SK-N-SH treated with all-trans-retinoic acid at 6 μM for 48 hours (cell line): ENCODE results near the gene OR5K2.

ENCODE experiments used
- ATAC-seq: fragments of 200-7000 bp; cut with Tn5 transposase; 3 replicates; pipeline ENCODE4 v1.9.1; 2020; ENCODE audit warnings: mild to moderate bottlenecking, moderate library complexity
- ARNTL ChIP-seq: fragments of 450-650 bp; formaldehyde crosslinking; IDR thresholded peaks from 2 replicates; pipeline ENCODE4 v1.5.0; 2020; ENCODE audit warnings: low read depth, mild to moderate bottlenecking, moderate library complexity, borderline replicate concordance
- BACH2 ChIP-seq: fragments of 250-450 bp; sonication (Bioruptor Pico); IDR thresholded peaks from 2 replicates; pipeline ENCODE4 v1.9.0; 2021; ENCODE audit warnings: mild to moderate bottlenecking, borderline replicate concordance
- ESRRG ChIP-seq: fragments of 250-450 bp; sonication (Bioruptor Pico); IDR thresholded peaks from 2 replicates; pipeline ENCODE4 v1.6.1; 2021; ENCODE audit warnings: mild to moderate bottlenecking
- GLIS3 ChIP-seq: fragments of 250-450 bp; sonication (Bioruptor Pico); IDR thresholded peaks from 2 replicates; pipeline ENCODE4 v1.5.0; 2020; ENCODE audit warnings: mild to moderate bottlenecking, moderate library complexity
- OSR1 ChIP-seq: fragments of 250-450 bp; sonication (Bioruptor Pico); IDR thresholded peaks from 2 replicates; pipeline ENCODE4 v1.8.0; 2022; ENCODE audit warnings: moderate library complexity, mild to moderate bottlenecking, inconsistent platforms
- PPARA ChIP-seq: fragments of 250-450 bp; sonication (Bioruptor Pico); IDR thresholded peaks from 2 replicates; pipeline ENCODE4 v1.5.0; 2020; ENCODE audit warnings: mild to moderate bottlenecking, borderline replicate concordance
- RARB ChIP-seq: fragments of 250-450 bp; sonication (Bioruptor Pico); IDR thresholded peaks from 2 replicates; pipeline ENCODE4 v1.8.0; 2021; ENCODE audit warnings: mild to moderate bottlenecking, moderate library complexity
- SNAI2 ChIP-seq: fragments of 250-450 bp; sonication (Bioruptor Pico); IDR thresholded peaks from 2 replicates; pipeline ENCODE4 v1.5.0; 2020; ENCODE audit warnings: mild to moderate bottlenecking, moderate library complexity
- TCF4 ChIP-seq: fragments of 250-450 bp; sonication (Bioruptor Pico); IDR thresholded peaks from 2 replicates; pipeline ENCODE4 v1.8.0; 2021; ENCODE audit warnings: mild to moderate bottlenecking, moderate library complexity, borderline replicate concordance
- TOX ChIP-seq: fragments of 250-450 bp; sonication (Bioruptor Pico); IDR thresholded peaks from 2 replicates; pipeline ENCODE4 v1.8.0; 2021; ENCODE audit warnings: mild to moderate bottlenecking, moderate library complexity, borderline replicate concordance
- ZC3H10 ChIP-seq: fragments of 250-450 bp; sonication (Bioruptor Pico); IDR thresholded peaks from 2 replicates; pipeline ENCODE4 v1.5.1; 2021; ENCODE audit warnings: mild to moderate bottlenecking, moderate library complexity
- ZFP3 ChIP-seq: fragments of 250-450 bp; sonication (Bioruptor Pico); IDR thresholded peaks from 2 replicates; pipeline ENCODE4 v1.5.0; 2020; ENCODE audit warnings: mild to moderate bottlenecking, moderate library complexity
- ZNF565 ChIP-seq: fragments of 450-650 bp; formaldehyde crosslinking; conservative IDR thresholded peaks from 2 replicates; pipeline ENCODE4 v1.5.0; 2020; ENCODE audit warnings: low read depth, mild to moderate bottlenecking, moderate library complexity
- ZNF70 ChIP-seq: fragments of 450-650 bp; formaldehyde crosslinking; IDR thresholded peaks from 2 replicates; pipeline ENCODE4 v1.5.0; 2020; ENCODE audit warnings: mild to moderate bottlenecking, moderate library complexity
- ZNF8 ChIP-seq: fragments of 450-650 bp; formaldehyde crosslinking; IDR thresholded peaks from 2 replicates; pipeline ENCODE4 v1.5.0; 2020; ENCODE audit warnings: mild to moderate bottlenecking, moderate library complexity
- TF ChIP-seq, protein P1 (sequence below): fragments of 250-450 bp; sonication (Bioruptor Pico); IDR thresholded peaks from 2 replicates; pipeline ENCODE4 v1.8.0; 2021; ENCODE audit warnings: low read depth, mild to moderate bottlenecking, moderate library complexity, borderline replicate concordance
- TF ChIP-seq, protein P2 (sequence below): fragments of 250-450 bp; sonication (Bioruptor Pico); IDR thresholded peaks from 2 replicates; pipeline ENCODE4 v1.5.1; 2020; ENCODE audit warnings: low read depth, mild to moderate bottlenecking, moderate library complexity
- TF ChIP-seq, protein P3 (sequence below): fragments of 250-450 bp; sonication (Bioruptor Pico); IDR thresholded peaks from 2 replicates; pipeline ENCODE4 v1.5.1; 2021; ENCODE audit warnings: mild to moderate bottlenecking, moderate library complexity

OR5K2 gene

DNA sequence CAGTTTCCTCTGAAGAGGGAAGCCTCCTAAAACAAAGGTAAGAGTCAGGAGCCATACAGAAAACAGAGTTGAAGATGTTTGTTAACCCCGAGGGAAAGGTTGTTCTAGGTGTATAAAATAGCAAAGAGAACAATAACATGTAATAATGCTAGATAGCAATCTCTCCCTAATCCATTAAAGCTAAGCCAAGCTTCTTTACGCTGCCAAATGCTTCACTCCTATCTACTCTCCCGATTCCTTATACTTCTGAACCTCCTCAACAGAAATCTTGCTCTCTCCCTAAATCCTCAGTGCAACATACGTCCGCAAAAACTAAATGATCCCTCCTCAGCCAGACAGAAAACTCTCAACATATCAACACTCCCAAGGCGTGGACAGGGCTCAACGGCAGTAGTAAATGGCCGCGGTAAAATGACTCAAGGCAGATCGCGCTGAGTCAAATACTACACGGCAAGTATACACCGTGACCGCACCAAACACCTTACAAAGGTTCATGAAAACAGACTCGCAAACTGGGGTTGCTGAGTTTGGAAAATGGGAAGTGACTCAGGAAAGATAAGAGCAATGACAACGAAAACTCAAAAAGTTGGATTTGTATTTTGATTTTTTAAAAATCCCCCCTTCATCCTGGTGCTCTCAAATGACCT is 24.5 kb downstream of the OR5K2 start (continued):
- TF ChIP-seq ZNF565 = no peak

DNA sequence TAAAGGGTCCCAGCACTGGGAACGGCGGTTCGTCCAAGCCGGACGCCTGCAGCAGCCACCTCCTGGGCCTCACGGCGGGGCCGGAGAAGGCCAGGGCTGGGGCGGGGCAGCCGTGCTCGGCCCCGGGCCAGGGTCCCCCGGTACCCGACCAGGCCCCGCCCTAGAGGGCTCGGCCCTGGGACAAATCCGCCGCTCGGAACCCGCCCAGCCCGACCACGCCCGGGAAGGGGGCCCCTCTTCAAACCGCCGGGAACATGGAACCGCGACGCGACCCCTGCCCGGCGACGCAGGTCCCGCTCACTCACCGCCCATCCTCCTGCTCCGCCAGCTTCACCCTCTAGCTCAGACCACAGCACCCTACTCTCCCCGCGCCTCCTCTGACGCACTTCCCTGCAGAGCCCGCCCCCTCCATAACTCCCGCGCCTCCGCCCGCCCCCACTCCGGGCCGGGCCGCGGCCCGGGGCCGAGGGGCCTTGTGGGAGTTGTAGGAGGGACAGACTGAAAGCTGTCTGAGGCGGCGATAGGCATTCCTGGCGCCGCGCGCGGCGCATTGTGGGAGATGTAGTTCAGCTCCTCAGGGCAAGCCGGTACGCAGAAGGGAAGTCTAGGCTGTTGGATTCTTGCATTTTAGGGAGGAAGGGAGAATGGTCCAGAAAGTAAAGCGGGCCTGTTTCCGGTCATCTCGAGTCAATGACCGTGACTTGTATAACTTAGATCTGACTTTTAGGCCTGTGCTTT is 25.2 kb downstream of the OR5K2 start, which contains the start of gene CLDND1:
Gene CLDND1 (minus strand): TSS at position 359 of the 738 bp plus-strand sequence. CDS start 1,478 bp downstream, outside the sequence.
- peak; percentile 99 for ATAC-seq
- TF ChIP-seq ZC3H10 (CRISPR knock-in tag) (peak; percentile 28; the same call in 1 of the 2 replicates), ESRRG (CRISPR knock-in tag) (0 out of 2 replicates have a peak, but pooled peaks have one; percentile 27), ZFP3 (CRISPR knock-in tag) (peak; percentile 92)
- TF ChIP-seq, protein P1, sequence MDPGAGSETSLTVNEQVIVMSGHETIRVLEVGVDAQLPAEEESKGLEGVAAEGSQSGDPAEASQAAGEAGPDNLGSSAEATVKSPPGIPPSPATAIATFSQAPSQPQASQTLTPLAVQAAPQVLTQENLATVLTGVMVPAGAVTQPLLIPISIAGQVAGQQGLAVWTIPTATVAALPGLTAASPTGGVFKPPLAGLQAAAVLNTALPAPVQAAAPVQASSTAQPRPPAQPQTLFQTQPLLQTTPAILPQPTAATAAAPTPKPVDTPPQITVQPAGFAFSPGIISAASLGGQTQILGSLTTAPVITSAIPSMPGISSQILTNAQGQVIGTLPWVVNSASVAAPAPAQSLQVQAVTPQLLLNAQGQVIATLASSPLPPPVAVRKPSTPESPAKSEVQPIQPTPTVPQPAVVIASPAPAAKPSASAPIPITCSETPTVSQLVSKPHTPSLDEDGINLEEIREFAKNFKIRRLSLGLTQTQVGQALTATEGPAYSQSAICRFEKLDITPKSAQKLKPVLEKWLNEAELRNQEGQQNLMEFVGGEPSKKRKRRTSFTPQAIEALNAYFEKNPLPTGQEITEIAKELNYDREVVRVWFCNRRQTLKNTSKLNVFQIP = no peak
- TF ChIP-seq, all 23 proteins: peak for 3

DNA sequence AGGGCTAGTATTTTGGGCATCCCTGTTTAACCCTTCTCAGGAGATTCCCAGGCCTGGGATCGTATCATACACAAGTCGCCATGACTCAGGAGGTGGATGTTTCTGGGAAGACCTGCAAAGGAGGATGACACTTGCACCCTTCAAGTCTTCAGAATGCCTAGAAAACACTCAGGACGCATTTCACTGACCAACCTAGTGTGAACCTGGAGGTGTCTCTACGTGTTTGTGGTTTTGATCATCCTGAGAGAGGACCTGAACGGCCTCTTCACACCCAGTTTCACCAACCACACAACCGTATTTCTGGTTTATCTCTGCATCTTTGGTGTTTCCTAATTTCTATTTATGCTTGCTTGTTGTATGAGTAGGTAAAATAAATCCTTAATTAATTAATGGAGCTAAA is 28.0 kb downstream of the OR5K2 start:
- no peak for ATAC-seq
- TF ChIP-seq PPARA (CRISPR knock-in tag) (no peak), ZNF8 (CRISPR knock-in tag) (no peak)
- TF ChIP-seq, protein P1 = no peak

DNA sequence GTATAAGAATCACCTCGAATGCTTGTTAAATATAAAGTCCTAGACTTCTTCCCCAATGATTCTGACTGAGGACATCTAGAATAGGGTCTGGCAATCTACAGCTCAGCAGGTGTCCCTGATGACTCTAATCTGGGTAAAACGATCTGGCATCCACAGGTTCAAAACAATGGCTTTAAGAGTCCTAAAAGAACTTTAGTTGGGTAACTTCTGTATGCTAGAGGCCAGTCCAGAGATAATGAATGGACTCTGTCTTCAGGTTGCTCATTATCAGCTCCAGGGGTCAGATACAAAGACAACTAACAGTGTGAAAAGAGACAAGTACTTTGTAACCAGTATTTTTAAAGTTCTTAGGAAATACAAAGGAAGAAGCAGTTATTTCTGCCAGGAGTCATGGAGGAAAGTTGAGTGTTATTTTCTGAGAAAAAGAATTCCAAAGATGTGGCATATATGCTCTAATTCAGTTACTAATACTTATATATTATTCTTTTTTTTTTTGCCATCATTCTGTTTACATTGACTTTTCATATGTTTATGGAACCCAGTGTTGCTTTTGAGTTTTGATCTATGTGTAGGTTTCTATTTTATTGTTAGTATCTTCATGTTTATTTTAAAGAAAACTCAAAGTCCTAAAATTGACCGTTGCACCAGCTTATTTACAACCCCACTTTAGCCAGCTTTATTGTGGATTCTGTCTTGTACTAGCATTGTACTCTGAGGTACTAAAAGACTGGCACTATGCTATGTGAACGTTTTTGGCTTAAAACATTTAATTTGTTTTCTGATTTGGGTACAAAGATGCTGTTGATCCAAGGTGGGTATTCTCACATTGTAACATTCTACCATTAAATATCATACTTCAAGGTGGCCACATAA is 31.2 kb downstream of the OR5K2 start:
- no peak for TF ChIP-seq ZNF70
- TF ChIP-seq, protein P2, sequence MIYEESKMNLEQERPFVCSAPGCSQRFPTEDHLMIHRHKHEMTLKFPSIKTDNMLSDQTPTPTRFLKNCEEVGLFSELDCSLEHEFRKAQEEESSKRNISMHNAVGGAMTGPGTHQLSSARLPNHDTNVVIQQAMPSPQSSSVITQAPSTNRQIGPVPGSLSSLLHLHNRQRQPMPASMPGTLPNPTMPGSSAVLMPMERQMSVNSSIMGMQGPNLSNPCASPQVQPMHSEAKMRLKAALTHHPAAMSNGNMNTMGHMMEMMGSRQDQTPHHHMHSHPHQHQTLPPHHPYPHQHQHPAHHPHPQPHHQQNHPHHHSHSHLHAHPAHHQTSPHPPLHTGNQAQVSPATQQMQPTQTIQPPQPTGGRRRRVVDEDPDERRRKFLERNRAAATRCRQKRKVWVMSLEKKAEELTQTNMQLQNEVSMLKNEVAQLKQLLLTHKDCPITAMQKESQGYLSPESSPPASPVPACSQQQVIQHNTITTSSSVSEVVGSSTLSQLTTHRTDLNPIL (CRISPR knock-in tag) = no peak
- TF ChIP-seq PPARA (CRISPR knock-in tag) = no peak
- TF ChIP-seq, protein P1 = no peak
- TF ChIP-seq RARB (CRISPR knock-in tag) = no peak
- TF ChIP-seq OSR1 = no peak
- ATAC-seq = no peak

DNA sequence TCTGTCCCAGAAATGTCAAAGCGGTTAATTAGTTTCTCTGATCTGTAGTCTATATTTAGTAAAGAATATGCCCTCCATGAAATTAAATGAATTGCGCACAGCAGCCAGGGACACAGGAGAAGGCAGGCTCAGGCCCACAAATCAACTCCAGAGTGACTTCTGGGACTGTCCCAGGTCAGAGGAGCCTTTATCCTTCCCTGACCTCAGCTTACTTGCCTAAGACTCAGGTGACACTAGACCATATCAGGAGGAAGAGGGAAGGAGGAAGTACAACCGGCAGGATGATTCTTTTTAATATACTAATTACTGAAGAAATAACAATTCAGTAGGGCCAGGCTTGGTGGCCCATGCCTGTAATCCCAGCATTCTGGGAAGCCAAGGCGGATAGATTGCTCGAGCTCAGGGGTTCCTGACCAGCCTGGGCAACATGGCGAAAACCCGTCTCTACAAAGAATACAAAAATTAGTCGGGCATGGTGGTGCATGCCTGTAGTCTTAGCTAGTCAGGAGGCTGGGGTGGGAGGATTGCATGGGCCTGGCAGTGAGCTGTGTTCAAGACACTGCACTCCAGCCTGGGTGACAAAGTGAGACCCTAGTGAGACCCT is 32.5 kb downstream of the OR5K2 start:
- TF ChIP-seq ARNTL (CRISPR knock-in tag) = no peak
- TF ChIP-seq RARB (CRISPR knock-in tag) = no peak
- TF ChIP-seq TOX = no peak
- TF ChIP-seq, protein P2 (CRISPR knock-in tag) = no peak
- TF ChIP-seq PPARA (CRISPR knock-in tag) = no peak
- TF ChIP-seq TCF4 (CRISPR knock-in tag) = no peak
- TF ChIP-seq SNAI2 = no peak
- TF ChIP-seq, protein P3, sequence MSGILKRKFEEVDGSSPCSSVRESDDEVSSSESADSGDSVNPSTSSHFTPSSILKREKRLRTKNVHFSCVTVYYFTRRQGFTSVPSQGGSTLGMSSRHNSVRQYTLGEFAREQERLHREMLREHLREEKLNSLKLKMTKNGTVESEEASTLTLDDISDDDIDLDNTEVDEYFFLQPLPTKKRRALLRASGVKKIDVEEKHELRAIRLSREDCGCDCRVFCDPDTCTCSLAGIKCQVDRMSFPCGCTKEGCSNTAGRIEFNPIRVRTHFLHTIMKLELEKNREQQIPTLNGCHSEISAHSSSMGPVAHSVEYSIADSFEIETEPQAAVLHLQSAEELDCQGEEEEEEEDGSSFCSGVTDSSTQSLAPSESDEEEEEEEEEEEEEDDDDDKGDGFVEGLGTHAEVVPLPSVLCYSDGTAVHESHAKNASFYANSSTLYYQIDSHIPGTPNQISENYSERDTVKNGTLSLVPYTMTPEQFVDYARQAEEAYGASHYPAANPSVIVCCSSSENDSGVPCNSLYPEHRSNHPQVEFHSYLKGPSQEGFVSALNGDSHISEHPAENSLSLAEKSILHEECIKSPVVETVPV (CRISPR knock-in tag) = no peak
- no peak for TF ChIP-seq OSR1
- TF ChIP-seq BACH2 (CRISPR knock-in tag) = no peak
- no peak for TF ChIP-seq ESRRG (CRISPR knock-in tag)
- no peak for TF ChIP-seq GLIS3
- TF ChIP-seq, protein P1 = no peak
- no peak for ATAC-seq
